D721Med (cell line): ENCODE data around the gene GALR1.

ENCODE experiments used
- DNase-seq: peaks from one replicate; pipeline ENCODE4 v3.0.0; 2011; ENCODE audit warnings: low spot score; ENCODE audit not compliant: insufficient read length
- FAIRE-seq: peaks from 2 replicates; lab custom pipeline; 2011; peaks lifted over from hg19 to GRCh38; lab: Jason Lieb, UNC
- CTCF ChIP-seq: IDR thresholded peaks from 2 replicates; pipeline ENCODE4 v1.5.1; 2012; ENCODE audit warnings: mild to moderate bottlenecking, control low read depth; ENCODE audit not compliant: insufficient read depth; ENCODE audit errors: missing control alignments

The GALR1 gene

GRCh38 chr18:77300579-77300978, 50.9 kb downstream of the GALR1 start:
- no peak for DNase-seq
- no peak for FAIRE-seq
- no peak for TF ChIP-seq CTCF

GRCh38 chr18:77304268-77304667, 54.6 kb downstream of the GALR1 start:
- no peak for FAIRE-seq

GRCh38 chr18:77305676-77306075, 56.0 kb downstream of the GALR1 start:
- no peak for TF ChIP-seq CTCF
- FAIRE-seq, result peak; percentile 56
- no peak for DNase-seq

More at GRCh38 chr18:77304268-77304667, 54.6 kb downstream of the GALR1 start:
- no peak for TF ChIP-seq CTCF
- DNase-seq, result no peak

GRCh38 chr18:77308216-77308615, 58.6 kb downstream of the GALR1 start:
- FAIRE-seq (no peak), DNase-seq (no peak)
- TF ChIP-seq CTCF, result no peak

- FAIRE-seq, result no peak
- TF ChIP-seq CTCF, result no peak
- no peak for DNase-seq
These were observed 64.9 kb downstream of the GALR1 start for GRCh38 chr18:77314511-77314910.

- TF ChIP-seq CTCF, result no peak
- DNase-seq (no peak), FAIRE-seq (peak; percentile 60)
These were observed 65.3 kb downstream of the GALR1 start for GRCh38 chr18:77314952-77315351.

GRCh38 chr18:77316008-77316407, 66.4 kb downstream of the GALR1 start:
- no peak for TF ChIP-seq CTCF
- FAIRE-seq (no peak), DNase-seq (no peak)
